Measurements from ENCODE around the gene DKC1.

Gene DKC1

DNA sequence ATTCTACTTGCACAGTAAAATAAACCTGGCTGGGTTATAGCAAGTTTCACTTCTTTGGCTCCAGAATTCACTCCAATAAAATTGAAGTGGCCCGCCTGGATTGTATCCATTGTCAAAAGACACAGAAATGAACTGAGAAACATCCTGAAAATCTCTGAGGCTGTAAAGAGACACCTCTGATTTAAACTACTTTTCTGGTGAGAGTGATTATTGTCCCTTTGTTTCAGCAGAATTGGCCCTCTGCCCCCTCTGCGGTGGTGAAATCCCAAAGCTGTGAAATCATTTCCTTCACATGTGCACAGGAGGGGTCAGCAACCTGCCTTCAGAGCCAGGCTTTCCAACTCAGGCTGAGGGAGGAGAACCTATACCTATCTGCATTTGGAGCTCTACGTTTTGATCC, 34.8 kb upstream of the DKC1 start:
- Histone ChIP-seq H3K27me3 (ENCODE audit: insufficient read depth, low read depth, severe bottlenecking) (no peaks in the 10 kb centered on the region), H3K36me3 (no peaks in the 10 kb centered on the region), H3K27ac (no peak overlapping the region), H3K4me3 (ENCODE audit: low read depth, low read length) (no peak overlapping the region), H3K9me3 (ENCODE audit: severe bottlenecking) (no peaks in the 10 kb centered on the region)
- DNase-seq, result no peak
- TF ChIP-seq CTCF (IDR thresholded peaks at IDR 0.05; ENCODE audit: low read depth, low read length), result no peak

DNA sequence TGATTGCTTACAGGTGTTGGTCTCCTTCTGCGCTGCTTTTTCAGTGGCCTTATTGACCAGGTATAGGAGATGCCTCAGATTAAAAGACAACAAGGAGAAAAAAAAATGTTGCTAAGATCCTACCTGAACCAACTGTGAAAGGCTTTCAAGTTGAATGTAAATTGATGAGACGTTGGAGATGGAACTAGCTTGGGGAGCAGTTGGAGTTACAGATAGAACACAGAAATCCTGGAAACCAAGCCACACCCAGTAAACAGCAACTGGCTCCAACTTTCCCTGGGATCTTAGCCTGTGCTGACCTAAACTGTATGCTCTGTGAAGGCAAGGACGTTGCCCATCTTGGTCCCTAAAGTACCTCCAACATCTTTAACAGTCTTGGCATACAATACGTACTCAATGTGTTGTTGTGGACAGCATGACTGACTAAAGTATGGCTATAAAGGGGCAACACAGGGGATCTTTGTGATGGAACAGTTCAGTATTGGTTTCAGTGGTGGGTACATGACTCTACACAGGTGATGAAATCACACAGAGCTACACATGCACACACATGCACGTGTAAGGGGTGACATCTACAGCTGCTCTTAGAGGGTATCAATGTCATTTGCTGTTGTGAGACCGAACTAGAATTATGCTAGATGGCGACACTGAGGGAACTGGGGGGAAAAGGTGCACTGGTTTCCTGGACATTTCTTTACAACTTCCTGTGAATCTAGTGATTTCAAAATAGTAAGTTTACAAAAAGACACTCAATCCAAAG, 34.1 kb upstream of the DKC1 start:
- no peak for TF ChIP-seq CTCF (IDR thresholded peaks at IDR 0.05; ENCODE audit: low read depth, low read length)
- Histone ChIP-seq H3K27ac (no peak overlapping the region), H3K4me3 (ENCODE audit: low read depth, low read length) (no peak overlapping the region), H3K27me3 (ENCODE audit: insufficient read depth, low read depth, severe bottlenecking) (no peaks in the 10 kb centered on the region), H3K9me3 (ENCODE audit: severe bottlenecking) (no peaks in the 10 kb centered on the region), H3K36me3 (no peaks in the 10 kb centered on the region)
- DNase-seq, result no peak

DNA sequence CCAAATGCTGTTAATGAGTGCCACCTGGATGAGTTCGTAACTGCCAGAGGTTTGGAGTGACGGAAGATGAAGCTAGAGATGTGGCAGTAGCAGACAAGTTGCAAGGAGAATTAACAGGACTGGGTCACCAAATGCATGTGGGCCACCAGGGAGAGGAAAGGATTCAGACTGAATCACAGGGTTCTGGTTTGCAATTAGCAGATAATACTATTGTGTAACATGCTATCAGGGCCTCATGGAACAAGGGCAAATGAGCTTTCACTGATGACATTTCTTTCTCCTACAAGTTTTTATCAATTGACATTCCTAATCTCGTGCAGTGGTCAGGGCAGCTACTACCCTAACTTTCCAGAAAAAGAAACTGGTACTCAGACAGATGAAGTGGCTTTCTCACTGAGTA, 33.2 kb upstream of the DKC1 start:
- no peak overlapping the region for H3K27ac ChIP-seq
- H3K4me3 ChIP-seq (ENCODE audit: low read depth, low read length), result no peak overlapping the region
- DNase-seq, result no peak
- H3K9me3 ChIP-seq (ENCODE audit: severe bottlenecking), result no peaks in the 10 kb centered on the region
- H3K36me3 ChIP-seq, result no peaks in the 10 kb centered on the region
- TF ChIP-seq CTCF (IDR thresholded peaks at IDR 0.05; ENCODE audit: low read depth, low read length), result no peak
- no peaks in the 10 kb centered on the region for H3K27me3 ChIP-seq (ENCODE audit: insufficient read depth, low read depth, severe bottlenecking)

- no peak overlapping the region for H3K27ac ChIP-seq
- no peaks in the 10 kb centered on the region for H3K9me3 ChIP-seq (ENCODE audit: severe bottlenecking)
- no peak overlapping the region for H3K4me3 ChIP-seq (ENCODE audit: low read depth, low read length)
- DNase-seq, result no peak
- TF ChIP-seq CTCF (IDR thresholded peaks at IDR 0.05; ENCODE audit: low read depth, low read length), result no peak
- no peaks in the 10 kb centered on the region for H3K36me3 ChIP-seq
- no peaks in the 10 kb centered on the region for H3K27me3 ChIP-seq (ENCODE audit: insufficient read depth, low read depth, severe bottlenecking)
Measured at GRCh38 chrX:154730253-154730891, 32.3 kb upstream of the DKC1 start.

DNA sequence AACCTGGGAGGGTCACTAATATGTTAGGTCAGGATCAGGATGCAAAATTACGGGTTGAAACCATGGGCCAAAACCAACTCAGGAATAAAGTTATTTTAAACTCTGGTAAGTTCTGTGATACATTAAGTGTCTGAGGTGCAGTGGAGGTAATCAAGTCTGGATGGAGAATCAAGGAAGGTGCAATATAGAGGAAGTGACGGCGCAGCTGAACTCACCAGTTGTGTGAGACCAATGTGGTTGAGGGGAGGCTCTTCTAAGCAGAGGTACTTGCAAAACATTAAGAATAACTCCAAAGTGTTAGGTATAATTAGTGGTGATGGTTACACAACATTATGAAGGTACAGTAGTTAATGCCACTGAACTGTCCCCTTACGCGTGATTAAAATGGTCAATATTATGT, 31.5 kb upstream of the DKC1 start:
- Histone ChIP-seq H3K27me3 (ENCODE audit: insufficient read depth, low read depth, severe bottlenecking) (no peaks in the 10 kb centered on the region), H3K4me3 (ENCODE audit: low read depth, low read length) (no peak overlapping the region), H3K27ac (no peak overlapping the region), H3K9me3 (ENCODE audit: severe bottlenecking) (no peaks in the 10 kb centered on the region), H3K36me3 (no peaks in the 10 kb centered on the region)
- TF ChIP-seq CTCF (IDR thresholded peaks at IDR 0.05; ENCODE audit: low read depth, low read length), result no peak
- DNase-seq, result no peak

Data from WERI-Rb-1 (cell line).